Osteoblast (primary cell): Measurements from ENCODE around the gene ZNF212. TPM values are rescaled to one million over a fixed set of nuclear protein-coding genes. Genes with fewer than 3 reads are reported as not detected.

Source experiments
- DNase-seq: peaks from one replicate; pipeline ENCODE4 v3.0.0; 2011; ENCODE audit warnings: low spot score, mixed read lengths; ENCODE audit not compliant: insufficient read length; ENCODE audit errors: missing footprints
- H2AFZ ChIP-seq: 2 replicates; pipeline ENCODE4 v1.6.0; 2011; ENCODE audit warnings: mild to moderate bottlenecking, low read length
- H3K27ac ChIP-seq: 2 replicates; pipeline ENCODE4 v1.5.1; 2011; ENCODE audit warnings: mild to moderate bottlenecking, low read depth, low read length, moderate library complexity
- H3K27me3 ChIP-seq: 2 replicates; pipeline ENCODE4 v1.6.0; 2012; ENCODE audit warnings: mild to moderate bottlenecking, control low read depth, inconsistent platforms, low read length, moderate library complexity; ENCODE audit not compliant: insufficient read depth
- H3K36me3 ChIP-seq: 2 replicates; pipeline ENCODE4 v1.5.1; 2011; ENCODE audit warnings: mild to moderate bottlenecking, low read length, control low read depth, moderate library complexity; ENCODE audit not compliant: insufficient read depth
- H3K4me1 ChIP-seq: 2 replicates; pipeline ENCODE4 v1.5.1; 2011; ENCODE audit warnings: mild to moderate bottlenecking, low read length, control low read depth, moderate library complexity; ENCODE audit not compliant: insufficient read depth
- H3K4me2 ChIP-seq: 2 replicates; pipeline ENCODE4 v1.6.0; 2011; ENCODE audit warnings: mild to moderate bottlenecking, low read length; ENCODE audit not compliant: insufficient read depth
- H3K4me3 ChIP-seq: fragments of 200-600 bp; sonication (generic); 3 replicates; pipeline ENCODE4 v1.5.1; 2012; ENCODE audit warnings: mild to moderate bottlenecking, low read length, inconsistent platforms; ENCODE audit not compliant: insufficient read depth
- H3K79me2 ChIP-seq: 2 replicates; pipeline ENCODE4 v1.6.0; 2012; ENCODE audit warnings: mild to moderate bottlenecking, low read length, control low read depth, inconsistent platforms; ENCODE audit not compliant: insufficient read depth
- H3K9me3 ChIP-seq: 2 replicates; pipeline ENCODE4 v1.5.1; 2011; ENCODE audit warnings: low read depth, low read length, control low read depth
- H4K20me1 ChIP-seq: 2 replicates; pipeline ENCODE4 v1.6.0; 2012; ENCODE audit warnings: mild to moderate bottlenecking, low read length, control low read depth; ENCODE audit not compliant: insufficient read depth
- total RNA-seq: library from RNA; depleted of rRNA; stranded (reverse); fragments of >200 nt; gene quantifications from 2 replicates; pipeline ENCODE4 v1.2.3, GENCODE V29; 2012
- TF ChIP-seq, protein P1 (sequence below): IDR thresholded peaks from 2 replicates; pipeline ENCODE4 v1.5.1; 2011; ENCODE audit warnings: mild to moderate bottlenecking, low read depth, low read length, moderate library complexity; ENCODE audit errors: extremely low read depth

ZNF212 gene
- total RNA-seq, 1 donor = 9.0 TPM

DNA sequence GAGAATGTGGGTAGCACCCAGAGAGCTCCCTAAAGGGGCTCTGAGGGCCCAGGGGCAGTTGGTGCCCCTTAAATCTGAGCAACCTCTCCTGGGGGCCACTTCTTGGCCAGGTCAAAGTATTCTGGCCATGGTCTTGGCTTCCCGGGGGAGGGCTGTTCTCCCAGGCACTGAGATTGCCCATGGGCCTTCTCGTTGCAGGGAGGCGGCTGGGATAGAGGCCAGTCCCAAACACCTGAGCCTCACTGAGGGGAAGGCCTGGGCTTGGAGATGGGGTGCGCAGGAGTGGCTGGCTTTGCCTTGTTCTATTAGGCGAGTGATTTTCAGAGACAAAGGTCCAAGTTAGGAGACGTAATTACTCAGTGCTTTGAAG is 56.0 kb downstream of the ZNF212 start:
- Histone ChIP-seq H4K20me1 (no peaks in the 10 kb centered on the region), H3K79me2 (no peaks in the 10 kb centered on the region), H3K4me3 (no peak overlapping the region), H3K4me2 (no peak overlapping the region), H3K4me1 (no peaks in the 10 kb centered on the region), H3K27me3 (no peaks in the 10 kb centered on the region), H3K27ac (no peak overlapping the region), H3K9me3 (no peaks in the 10 kb centered on the region), H2AFZ (no peak overlapping the region), H3K36me3 (peaks cover 19% of the 10 kb centered on the region)
- TF ChIP-seq, protein P1, sequence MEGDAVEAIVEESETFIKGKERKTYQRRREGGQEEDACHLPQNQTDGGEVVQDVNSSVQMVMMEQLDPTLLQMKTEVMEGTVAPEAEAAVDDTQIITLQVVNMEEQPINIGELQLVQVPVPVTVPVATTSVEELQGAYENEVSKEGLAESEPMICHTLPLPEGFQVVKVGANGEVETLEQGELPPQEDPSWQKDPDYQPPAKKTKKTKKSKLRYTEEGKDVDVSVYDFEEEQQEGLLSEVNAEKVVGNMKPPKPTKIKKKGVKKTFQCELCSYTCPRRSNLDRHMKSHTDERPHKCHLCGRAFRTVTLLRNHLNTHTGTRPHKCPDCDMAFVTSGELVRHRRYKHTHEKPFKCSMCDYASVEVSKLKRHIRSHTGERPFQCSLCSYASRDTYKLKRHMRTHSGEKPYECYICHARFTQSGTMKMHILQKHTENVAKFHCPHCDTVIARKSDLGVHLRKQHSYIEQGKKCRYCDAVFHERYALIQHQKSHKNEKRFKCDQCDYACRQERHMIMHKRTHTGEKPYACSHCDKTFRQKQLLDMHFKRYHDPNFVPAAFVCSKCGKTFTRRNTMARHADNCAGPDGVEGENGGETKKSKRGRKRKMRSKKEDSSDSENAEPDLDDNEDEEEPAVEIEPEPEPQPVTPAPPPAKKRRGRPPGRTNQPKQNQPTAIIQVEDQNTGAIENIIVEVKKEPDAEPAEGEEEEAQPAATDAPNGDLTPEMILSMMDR = no peak
- DNase-seq = peak; percentile 75

DNA sequence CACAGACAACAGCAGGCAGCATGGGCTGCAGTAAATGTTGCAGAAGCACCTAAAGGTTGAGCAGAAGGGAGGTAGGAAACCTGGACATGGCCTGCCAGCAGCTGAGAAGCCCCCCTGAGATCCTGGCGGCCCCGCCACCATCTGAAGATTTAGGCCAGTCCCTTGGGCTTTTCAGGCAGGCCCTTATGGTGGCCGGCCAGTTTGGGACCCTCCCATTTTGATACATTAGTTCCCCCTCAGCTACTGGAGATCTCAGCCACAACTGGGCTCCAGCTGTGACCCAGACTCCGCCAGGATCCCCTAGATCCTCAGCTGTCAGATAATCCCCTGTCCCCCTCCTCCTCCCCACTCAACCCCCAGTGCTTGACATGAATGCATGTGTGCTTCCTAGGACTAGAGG is 56.9 kb downstream of the ZNF212 start:
- H3K4me3 ChIP-seq = no peak overlapping the region
- H3K27ac ChIP-seq = no peak overlapping the region
- peaks cover 19% of the 10 kb centered on the region for H3K36me3 ChIP-seq
- no peaks in the 10 kb centered on the region for H4K20me1 ChIP-seq
- H3K9me3 ChIP-seq = no peaks in the 10 kb centered on the region
- H3K4me2 ChIP-seq = no peak overlapping the region
- TF ChIP-seq, protein P1 = no peak
- no peak overlapping the region for H2AFZ ChIP-seq
- peak; percentile 42 for DNase-seq
- H3K27me3 ChIP-seq = no peaks in the 10 kb centered on the region
- H3K79me2 ChIP-seq = no peaks in the 10 kb centered on the region
- H3K4me1 ChIP-seq = peaks cover 3% of the 10 kb centered on the region

DNA sequence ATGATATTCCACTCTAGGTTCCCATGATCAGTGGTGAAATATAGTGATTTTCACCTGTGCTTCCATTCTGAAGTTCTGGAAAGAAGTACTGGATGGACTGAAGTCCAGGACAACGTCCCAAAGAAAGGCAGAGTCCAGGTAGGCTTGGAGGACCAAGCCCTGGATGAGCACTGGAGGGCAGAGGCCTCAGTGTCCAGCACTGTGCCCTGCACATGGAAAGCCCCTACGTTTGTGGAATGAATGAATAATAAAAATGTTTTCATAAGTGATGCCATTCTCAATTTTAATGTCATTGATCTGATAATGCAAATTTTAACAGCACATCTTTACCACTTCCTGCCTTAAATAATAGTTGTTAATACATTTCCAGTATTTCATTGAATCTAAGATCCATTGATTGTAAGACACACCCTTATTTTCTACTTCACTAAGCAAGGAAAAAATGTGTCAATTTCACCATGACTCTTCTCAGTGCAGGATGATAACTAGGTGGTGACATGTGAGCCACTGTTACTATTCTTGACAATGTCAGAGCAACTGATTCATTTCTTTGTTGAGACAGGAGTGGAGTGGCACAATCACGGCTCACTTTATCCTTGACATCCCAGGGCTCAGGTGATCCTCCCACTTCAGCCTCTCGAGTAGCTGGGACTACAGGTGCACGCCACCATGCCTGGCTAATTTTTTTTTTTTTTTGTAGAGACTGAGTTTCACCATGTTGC is 57.7 kb downstream of the ZNF212 start:
- DNase-seq = no peak
- no peak overlapping the region for H3K4me2 ChIP-seq
- H3K79me2 ChIP-seq = no peaks in the 10 kb centered on the region
- no peaks in the 10 kb centered on the region for H4K20me1 ChIP-seq
- no peaks in the 10 kb centered on the region for H3K27me3 ChIP-seq
- TF ChIP-seq, protein P1 = no peak
- H3K36me3 ChIP-seq = peaks cover 13% of the 10 kb centered on the region
- H3K4me1 ChIP-seq = peaks cover 3% of the 10 kb centered on the region
- no peaks in the 10 kb centered on the region for H3K9me3 ChIP-seq
- H3K4me3 ChIP-seq = no peak overlapping the region
- no peak overlapping the region for H2AFZ ChIP-seq
- H3K27ac ChIP-seq = no peak overlapping the region

DNA sequence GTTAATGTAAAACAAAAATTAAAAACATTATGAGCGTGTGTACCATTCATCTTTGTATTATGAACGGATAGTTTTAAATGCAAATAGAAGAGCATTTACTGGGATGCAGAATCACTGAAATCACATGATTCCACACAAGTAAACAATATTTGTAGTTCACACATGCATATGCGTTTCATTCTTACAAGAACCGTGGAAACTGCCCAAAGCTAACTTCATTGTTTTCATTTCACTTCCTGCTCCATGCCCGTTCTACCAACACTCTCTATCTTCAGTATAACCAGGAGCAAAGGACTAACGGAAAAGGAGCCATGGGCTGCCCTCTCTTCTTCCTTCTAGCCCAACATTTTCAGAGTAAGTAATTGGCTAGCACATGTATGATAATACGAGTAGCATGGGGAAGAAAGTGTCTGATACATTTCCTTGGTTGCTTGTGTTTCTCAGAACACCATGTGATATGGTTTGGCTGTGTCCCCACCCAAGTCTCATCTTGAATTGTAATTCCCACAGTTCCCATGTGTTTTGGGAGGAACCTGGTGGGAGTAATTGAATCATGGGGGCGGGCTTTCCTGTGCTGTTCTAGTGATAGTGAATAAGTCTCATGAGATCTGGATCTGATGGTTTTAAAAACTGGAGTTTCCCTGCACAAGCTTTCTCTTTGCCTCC is 61.3 kb downstream of the ZNF212 start:
- Histone ChIP-seq H2AFZ (peak overlapping the region; percentile 75), H3K4me1 (peaks cover 3% of the 10 kb centered on the region), H3K4me3 (peak overlapping the region; percentile 34), H3K79me2 (no peaks in the 10 kb centered on the region), H3K27me3 (no peaks in the 10 kb centered on the region), H4K20me1 (no peaks in the 10 kb centered on the region), H3K4me2 (peak overlapping the region; percentile 66), H3K36me3 (no peaks in the 10 kb centered on the region), H3K9me3 (no peaks in the 10 kb centered on the region), H3K27ac (no peak overlapping the region)
- TF ChIP-seq, protein P1 = no peak
- DNase-seq = peak; percentile 77
